Fibroblast of villous mesenchyme (primary cell): ENCODE results near the gene CDC25B. TPM values are rescaled to one million over a fixed set of nuclear protein-coding genes. Genes with fewer than 3 reads are reported as not detected.

Experiments
- DNase-seq: peaks from one replicate; pipeline ENCODE4 v3.0.0-alpha.2; 2010; ENCODE audit warnings: low read depth
- H3K4me3 ChIP-seq: 2 replicates; pipeline ENCODE4 v1.5.1; 2011; ENCODE audit warnings: low read depth, mild to moderate bottlenecking, low read length
- total RNA-seq: library from RNA; depleted of rRNA; stranded (reverse); fragments of >200 nt; gene quantifications from 2 replicates; pipeline ENCODE4 v1.2.3, GENCODE V29; 2012
- TF ChIP-seq, protein P1 (sequence below): IDR thresholded peaks from 2 replicates; pipeline ENCODE4 v1.5.1; 2012; ENCODE audit warnings: low read depth, mild to moderate bottlenecking, low read length; ENCODE audit not compliant: insufficient read depth

CDC25B gene
- total RNA-seq, 1 donor = 46.2 TPM

DNA sequence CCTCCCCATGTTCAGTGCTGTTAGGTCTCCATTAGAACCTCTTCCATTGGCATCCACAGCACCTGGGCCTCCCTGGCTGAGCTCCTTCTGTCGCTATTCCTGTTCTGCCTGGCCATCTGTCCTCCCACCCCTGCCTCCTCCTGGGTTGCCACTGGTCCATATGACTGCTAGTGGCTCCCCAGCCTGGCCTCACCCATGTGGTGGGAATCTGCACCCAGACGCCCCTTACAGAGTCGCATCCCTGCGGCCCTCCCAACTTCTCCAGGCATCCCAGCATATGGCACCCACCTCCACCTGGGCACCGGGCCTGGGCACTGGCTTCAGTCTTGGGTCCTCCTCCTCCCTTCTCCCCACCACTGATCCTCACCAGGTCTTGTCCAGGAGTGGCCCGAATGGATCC lies 7.7 kb downstream of the CDC25B start:
- no peak for DNase-seq
- TF ChIP-seq, protein P1, sequence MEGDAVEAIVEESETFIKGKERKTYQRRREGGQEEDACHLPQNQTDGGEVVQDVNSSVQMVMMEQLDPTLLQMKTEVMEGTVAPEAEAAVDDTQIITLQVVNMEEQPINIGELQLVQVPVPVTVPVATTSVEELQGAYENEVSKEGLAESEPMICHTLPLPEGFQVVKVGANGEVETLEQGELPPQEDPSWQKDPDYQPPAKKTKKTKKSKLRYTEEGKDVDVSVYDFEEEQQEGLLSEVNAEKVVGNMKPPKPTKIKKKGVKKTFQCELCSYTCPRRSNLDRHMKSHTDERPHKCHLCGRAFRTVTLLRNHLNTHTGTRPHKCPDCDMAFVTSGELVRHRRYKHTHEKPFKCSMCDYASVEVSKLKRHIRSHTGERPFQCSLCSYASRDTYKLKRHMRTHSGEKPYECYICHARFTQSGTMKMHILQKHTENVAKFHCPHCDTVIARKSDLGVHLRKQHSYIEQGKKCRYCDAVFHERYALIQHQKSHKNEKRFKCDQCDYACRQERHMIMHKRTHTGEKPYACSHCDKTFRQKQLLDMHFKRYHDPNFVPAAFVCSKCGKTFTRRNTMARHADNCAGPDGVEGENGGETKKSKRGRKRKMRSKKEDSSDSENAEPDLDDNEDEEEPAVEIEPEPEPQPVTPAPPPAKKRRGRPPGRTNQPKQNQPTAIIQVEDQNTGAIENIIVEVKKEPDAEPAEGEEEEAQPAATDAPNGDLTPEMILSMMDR = no peak
- H3K4me3 ChIP-seq = no peak overlapping the region

DNA sequence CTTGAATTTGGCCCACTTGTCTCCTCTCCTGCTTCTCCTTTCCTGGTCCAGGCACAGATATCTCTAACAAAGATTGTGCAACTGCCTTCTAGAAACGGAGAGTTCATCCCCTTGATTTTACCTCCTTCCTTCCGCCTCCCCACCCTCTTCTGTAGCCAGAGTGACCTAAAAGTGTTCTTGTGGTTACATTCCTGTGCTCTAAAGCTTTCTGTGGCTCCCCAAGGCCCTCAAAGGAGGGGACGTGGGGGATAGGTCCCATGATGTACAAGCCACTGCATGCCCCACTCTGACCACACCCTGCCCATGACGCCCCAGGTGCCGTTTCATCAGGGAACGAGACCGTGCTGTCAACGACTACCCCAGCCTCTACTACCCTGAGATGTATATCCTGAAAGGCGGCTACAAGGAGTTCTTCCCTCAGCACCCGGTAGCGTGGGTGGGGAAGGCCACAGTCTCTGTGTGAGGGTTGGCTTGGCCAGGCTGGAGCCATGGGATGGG lies 8.2 kb downstream of the CDC25B start:
- DNase-seq = no peak
- TF ChIP-seq, protein P1 = no peak
- H3K4me3 ChIP-seq = no peak overlapping the region

DNA sequence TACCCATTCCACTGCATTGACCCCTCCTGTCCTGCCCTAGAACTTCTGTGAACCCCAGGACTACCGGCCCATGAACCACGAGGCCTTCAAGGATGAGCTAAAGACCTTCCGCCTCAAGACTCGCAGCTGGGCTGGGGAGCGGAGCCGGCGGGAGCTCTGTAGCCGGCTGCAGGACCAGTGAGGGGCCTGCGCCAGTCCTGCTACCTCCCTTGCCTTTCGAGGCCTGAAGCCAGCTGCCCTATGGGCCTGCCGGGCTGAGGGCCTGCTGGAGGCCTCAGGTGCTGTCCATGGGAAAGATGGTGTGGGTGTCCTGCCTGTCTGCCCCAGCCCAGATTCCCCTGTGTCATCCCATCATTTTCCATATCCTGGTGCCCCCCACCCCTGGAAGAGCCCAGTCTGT lies 8.7 kb downstream of the CDC25B start:
- TF ChIP-seq, protein P1 = no peak
- H3K4me3 ChIP-seq = no peak overlapping the region
- no peak for DNase-seq

DNA sequence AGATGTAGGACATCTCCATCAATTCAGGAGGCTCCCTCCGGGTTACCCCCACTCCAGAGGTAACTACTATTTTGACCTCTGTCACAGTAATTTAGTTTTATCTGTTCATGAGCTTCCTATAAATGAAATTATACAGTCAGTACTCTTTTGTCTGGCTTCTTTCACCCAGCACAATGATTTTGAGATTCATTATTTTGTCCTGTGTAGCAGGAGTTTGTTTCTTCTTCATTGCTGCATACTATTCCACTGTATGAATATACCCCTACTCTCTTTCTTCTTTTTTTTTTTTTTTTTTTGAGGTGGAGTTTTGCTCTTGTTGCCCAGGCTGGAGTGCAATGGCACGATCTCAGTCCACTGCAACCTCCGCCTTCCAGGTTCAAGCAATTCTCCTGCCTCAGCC lies 12.4 kb downstream of the CDC25B start:
- TF ChIP-seq, protein P1 = no peak
- no peak overlapping the region for H3K4me3 ChIP-seq

DNA sequence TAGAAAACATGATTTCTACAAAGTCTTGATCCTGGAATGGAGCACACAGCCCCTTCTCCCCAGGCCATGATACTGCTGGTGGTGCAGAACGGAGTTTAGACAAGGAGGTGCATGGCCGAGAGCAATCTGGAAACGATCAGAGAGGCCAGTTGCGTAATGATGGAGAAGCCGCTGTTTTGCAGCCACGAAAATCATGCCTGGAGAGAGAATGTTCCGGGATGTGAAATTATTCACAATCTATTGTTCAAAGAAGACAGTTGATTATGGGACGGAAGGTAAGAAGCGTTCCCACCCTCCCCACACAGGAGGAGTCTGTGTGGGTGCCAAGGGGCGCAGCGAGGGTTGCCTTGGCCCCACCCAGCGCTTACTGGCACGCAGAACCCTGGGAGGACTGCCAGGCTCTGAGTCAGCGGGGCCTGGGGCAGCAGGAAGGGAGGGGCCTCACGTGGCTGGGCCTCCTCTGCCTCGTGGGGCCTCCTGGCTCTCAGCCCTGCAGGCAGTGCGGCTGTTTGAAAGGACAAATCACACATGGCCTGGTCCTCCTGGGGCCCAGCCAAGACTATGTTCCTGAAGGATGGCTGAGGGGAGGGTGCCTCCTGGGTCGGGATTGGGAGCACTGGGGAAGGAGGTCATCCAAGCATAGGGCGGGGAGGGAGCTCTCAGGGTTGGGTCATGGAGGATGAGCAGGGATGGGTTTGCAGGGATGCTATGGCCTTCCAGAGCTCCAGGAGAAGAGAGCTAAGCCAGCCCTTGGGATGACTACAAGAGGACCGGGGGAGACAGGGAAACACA lies 15.6 kb downstream of the CDC25B start:
- peak; percentile 99 for DNase-seq
- TF ChIP-seq, protein P1 = no peak
- H3K4me3 ChIP-seq = peak overlapping the region; percentile 60

More for the DNA sequence above, 12.4 kb downstream of the CDC25B start:
- no peak for DNase-seq

DNA sequence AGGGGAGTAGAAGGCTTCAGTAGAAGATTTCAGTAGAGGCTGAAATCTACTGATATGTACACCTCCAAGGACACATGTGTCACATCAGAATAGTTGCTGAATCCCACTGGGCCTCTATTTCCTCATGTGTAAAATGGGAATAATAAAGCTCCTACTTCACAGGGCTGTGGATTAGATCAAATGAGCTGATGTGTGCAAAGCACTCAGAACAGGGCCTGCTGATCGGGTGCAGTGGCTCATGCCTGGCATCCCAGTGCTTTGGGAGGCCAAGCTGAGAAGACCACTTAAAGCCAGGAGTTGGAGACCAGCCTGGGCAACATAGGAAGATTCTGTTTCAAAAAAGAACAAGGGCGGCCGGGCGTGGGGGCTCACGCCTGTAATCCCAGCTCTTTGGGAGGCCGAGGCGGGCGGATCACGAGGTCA lies 16.2 kb downstream of the CDC25B start:
- TF ChIP-seq, protein P1 = no peak
- no peak for DNase-seq
- no peak overlapping the region for H3K4me3 ChIP-seq
